Stimulated activated CD8-positive, alpha-beta memory T cell treated with anti-CD3 and anti-CD28 coated beads, Interleukin-15, amount 100 ng/mL, for 1 hour (primary cell): Measurements from ENCODE around the gene ZNF410.

ENCODE experiments used
- DNase-seq: peaks from one replicate; pipeline ENCODE4 v3.0.0-alpha.2; 2020; ENCODE audit warnings: low read depth

Gene ZNF410

GRCh38 chr14:73953731-73954130, 67.1 kb downstream of the ZNF410 start:
- DNase-seq: no peak

GRCh38 chr14:73955674-73956073, 69.0 kb downstream of the ZNF410 start:
- DNase-seq: no peak

GRCh38 chr14:73958591-73958990, 71.9 kb downstream of the ZNF410 start:
- no peak for DNase-seq

- DNase-seq: no peak
Measured at GRCh38 chr14:73961192-73961591, 74.5 kb downstream of the ZNF410 start.

GRCh38 chr14:73965216-73965615, 78.6 kb downstream of the ZNF410 start:
- no peak for DNase-seq

- no peak for DNase-seq
Measured at GRCh38 chr14:73968885-73969284, 82.2 kb downstream of the ZNF410 start.

GRCh38 chr14:73973497-73973896, 86.8 kb downstream of the ZNF410 start:
- no peak for DNase-seq

GRCh38 chr14:73976125-73976524, 89.5 kb downstream of the ZNF410 start:
- DNase-seq: no peak

GRCh38 chr14:73977896-73978295, 91.2 kb downstream of the ZNF410 start:
- DNase-seq: no peak
